Ishikawa (cell line): ENCODE results near the gene KLHL36.

ENCODE experiments used
- EGR1 ChIP-seq: IDR thresholded peaks from 2 replicates; pipeline ENCODE4 v1.6.1; 2012
- EP300 ChIP-seq: IDR thresholded peaks from 2 replicates; pipeline ENCODE4 v1.6.1; 2012; ENCODE audit warnings: borderline replicate concordance
- NFIC ChIP-seq: IDR thresholded peaks from 2 replicates; pipeline ENCODE4 v1.6.1; 2012
- RAD21 ChIP-seq: IDR thresholded peaks from 2 replicates; pipeline ENCODE4 v1.6.1; 2012; ENCODE audit warnings: low read depth
- TAF1 ChIP-seq: IDR thresholded peaks from 2 replicates; pipeline ENCODE4 v1.6.1; 2012; ENCODE audit warnings: low read depth, mild to moderate bottlenecking
- YY1 ChIP-seq: IDR thresholded peaks from 2 replicates; pipeline ENCODE4 v1.6.1; 2012; ENCODE audit warnings: low read depth
- TF ChIP-seq, protein P1 (sequence below): IDR thresholded peaks from 2 replicates; pipeline ENCODE4 v1.6.1; 2012; ENCODE audit warnings: low read depth, mild to moderate bottlenecking
- TF ChIP-seq, protein P2 (sequence below): IDR thresholded peaks from 2 replicates; pipeline ENCODE4 v1.6.1; 2012

DNA sequence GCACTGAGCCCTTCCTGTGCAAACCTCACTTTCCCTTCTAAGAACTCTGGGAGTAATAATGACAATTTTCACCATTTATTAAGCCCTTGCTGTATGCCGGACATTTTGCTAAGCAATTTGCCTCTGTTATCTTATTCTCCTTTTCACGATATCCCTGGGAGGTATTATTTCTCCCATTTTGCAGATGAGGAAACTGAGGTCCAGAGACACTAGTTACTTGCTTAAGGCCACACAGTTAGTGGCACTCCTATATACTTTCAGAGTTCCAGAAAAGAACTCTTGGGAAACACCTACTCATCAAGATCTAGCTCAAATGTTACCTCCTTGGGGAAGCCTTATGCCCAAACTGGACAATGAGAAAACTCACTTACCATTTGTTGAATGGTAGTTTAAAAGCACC, 46.7 kb downstream of the KLHL36 start:
- TF ChIP-seq EP300 (no peak), EGR1 (no peak), NFIC (no peak), TAF1 (no peak), RAD21 (no peak), YY1 (no peak)
- TF ChIP-seq, protein P1, sequence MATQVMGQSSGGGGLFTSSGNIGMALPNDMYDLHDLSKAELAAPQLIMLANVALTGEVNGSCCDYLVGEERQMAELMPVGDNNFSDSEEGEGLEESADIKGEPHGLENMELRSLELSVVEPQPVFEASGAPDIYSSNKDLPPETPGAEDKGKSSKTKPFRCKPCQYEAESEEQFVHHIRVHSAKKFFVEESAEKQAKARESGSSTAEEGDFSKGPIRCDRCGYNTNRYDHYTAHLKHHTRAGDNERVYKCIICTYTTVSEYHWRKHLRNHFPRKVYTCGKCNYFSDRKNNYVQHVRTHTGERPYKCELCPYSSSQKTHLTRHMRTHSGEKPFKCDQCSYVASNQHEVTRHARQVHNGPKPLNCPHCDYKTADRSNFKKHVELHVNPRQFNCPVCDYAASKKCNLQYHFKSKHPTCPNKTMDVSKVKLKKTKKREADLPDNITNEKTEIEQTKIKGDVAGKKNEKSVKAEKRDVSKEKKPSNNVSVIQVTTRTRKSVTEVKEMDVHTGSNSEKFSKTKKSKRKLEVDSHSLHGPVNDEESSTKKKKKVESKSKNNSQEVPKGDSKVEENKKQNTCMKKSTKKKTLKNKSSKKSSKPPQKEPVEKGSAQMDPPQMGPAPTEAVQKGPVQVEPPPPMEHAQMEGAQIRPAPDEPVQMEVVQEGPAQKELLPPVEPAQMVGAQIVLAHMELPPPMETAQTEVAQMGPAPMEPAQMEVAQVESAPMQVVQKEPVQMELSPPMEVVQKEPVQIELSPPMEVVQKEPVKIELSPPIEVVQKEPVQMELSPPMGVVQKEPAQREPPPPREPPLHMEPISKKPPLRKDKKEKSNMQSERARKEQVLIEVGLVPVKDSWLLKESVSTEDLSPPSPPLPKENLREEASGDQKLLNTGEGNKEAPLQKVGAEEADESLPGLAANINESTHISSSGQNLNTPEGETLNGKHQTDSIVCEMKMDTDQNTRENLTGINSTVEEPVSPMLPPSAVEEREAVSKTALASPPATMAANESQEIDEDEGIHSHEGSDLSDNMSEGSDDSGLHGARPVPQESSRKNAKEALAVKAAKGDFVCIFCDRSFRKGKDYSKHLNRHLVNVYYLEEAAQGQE, result no peak
- TF ChIP-seq, protein P2, sequence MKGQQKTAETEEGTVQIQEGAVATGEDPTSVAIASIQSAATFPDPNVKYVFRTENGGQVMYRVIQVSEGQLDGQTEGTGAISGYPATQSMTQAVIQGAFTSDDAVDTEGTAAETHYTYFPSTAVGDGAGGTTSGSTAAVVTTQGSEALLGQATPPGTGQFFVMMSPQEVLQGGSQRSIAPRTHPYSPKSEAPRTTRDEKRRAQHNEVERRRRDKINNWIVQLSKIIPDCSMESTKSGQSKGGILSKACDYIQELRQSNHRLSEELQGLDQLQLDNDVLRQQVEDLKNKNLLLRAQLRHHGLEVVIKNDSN, result no peak
